GM18520 (cell line): ENCODE results near the gene KMT5C.
A peak's percentile ranks its signal among the peaks of the same experiment; 100 is the strongest.

Source experiments
- ATAC-seq: cut with Tn5 transposase; IDR thresholded peaks from one replicate; pipeline ENCODE4 v1.9.1; 2021; ENCODE audit not compliant: unreplicated experiment

The KMT5C gene

DNA sequence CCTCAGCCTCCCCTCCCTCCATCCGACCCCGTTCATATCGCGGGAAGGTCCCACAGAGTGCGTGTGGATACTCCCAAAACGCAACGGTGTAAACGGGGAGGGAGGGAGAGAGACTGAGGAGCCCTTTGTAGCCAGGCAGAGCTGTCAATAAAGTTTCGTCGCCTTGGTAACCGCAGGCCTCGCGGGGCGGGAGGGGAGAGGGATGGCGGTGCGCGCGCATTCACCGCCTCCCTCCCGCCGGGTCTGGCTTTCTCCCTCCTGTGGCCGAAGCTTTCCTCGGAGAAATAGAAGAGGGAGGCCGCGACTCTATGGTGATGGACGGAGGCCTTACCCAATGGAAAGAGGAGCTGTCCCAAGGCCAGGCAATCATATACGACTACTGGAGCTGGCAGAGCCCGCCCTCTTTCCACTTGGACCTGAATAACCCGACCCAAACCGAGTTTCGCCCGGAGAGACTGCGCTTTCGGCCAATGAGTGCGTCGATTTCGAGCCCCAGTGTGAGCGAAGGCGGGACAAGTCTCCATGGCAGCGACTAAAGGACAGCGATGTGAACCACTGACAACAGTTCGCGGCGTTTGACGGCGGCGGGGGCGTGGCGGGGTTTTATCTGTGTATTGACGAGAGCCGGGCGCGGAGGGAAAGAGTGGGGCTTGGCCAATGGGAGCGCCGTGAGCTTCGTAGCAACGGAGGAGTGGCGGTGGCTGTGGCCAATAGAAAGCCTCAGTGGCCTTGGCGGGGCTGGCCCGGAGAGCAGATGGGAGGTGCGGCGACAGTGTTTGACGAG, at the start of gene KMT5C:
KMT5C (plus strand) TSS at position 772 of the 784 bp plus-strand sequence. CDS start 2,061 bp downstream, outside the sequence.
- peak; percentile 81 for ATAC-seq

DNA sequence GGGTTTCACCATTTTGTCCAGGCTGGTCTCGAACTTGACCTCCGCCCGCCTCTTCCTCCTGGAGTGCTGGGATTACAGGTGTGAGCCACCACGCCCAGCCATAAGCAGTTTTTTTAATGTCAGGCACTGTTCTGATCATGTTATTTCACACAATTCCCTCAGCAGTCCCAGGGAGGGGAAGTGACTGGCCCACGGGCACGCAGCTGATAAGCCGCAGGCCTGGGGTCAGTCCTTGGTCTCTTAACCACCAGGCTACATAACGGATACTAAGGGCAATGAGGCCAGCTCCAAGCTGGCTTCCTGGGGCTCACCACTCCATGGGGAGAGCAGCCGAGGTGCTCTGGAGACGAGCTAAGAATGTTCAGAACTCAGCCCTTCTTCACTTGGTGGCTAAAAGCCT, 42.4 kb upstream of the KMT5C start:
- ATAC-seq: no peak

DNA sequence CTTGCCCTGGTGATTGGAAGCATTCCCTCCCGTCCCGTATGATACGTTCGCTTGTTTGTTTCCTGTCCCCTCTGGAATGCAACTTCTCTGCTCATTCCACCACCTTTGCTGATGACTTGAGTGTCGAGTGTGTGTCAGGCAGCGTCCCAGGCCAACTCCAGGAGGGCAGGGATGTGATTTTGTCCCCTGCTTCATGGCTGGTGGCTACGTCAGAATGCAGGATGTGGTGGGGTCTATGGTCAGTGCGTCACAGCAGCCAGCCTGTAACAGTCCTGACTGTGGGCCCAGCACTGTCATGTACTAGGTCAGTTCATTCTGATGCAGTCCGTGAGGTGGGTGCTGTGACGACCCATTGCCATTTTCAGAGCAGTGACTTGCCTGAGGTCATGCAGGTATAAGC, 39.7 kb upstream of the KMT5C start:
- ATAC-seq: no peak

DNA sequence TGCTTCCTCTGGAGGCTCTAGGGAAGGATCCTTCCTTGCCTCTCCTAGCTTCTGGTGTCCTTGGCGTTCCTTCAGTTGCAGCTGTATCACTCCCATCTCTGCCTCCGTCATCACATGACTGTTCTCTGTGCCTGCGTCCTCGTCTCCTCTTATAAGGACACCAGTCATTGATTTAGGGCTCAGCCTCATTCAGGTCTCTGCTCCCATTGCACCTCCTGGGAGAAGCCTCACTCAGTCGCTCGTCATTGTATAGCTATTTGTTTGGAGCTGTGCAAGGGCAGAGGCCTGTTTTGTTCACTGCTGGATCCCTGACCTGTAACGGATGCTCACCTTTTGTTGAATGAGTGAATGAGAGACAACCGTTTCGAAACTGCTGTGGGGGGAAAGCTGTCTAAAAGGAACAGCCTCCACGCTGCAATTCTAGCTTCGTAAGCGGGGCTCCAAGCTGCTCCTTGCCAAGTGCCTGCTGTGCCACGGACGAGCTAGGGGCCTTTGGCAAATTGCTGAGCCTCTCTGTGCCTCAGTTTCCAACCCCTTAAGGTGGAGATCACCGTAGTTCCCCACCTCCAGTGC, 38.7 kb upstream of the KMT5C start:
- no peak for ATAC-seq

DNA sequence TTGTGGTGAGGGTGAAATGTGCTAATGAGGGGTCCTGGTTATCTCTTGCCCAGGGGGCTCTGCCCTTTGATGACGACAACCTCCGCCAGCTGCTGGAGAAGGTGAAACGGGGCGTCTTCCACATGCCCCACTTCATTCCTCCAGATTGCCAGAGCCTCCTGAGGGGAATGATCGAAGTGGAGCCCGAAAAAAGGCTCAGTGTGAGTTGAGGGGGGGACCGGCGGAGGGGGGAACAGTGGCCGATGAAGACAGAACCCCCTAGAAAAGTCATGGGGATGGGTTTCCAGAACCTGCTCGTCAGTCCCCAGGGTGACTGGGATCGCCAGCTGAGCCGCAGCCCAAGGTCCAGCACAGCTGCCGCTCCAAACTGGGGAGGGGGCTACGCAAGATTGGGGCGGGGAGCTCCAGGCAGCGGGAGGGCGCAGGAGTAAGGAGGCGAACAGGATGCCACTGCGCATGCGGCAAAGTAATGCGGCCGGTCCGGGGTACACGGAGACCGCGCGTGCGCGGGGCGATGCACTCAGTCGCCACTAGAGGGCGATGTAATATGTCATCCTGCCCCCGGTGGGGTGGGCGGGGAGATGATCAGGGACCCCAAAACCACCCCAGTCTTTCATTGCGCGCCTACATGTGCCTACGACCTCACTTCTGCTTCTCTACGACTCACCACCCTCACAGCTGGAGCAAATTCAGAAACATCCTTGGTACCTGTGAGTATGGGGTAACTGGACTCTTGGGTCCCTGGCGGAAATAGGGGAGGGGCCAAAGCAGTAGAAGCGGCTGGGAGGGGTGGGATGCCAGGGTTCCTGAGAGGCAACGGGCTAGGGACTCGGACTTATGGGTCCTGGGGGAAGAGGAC, 38.0 kb upstream of the KMT5C start:
- peak; percentile 70 for ATAC-seq

DNA sequence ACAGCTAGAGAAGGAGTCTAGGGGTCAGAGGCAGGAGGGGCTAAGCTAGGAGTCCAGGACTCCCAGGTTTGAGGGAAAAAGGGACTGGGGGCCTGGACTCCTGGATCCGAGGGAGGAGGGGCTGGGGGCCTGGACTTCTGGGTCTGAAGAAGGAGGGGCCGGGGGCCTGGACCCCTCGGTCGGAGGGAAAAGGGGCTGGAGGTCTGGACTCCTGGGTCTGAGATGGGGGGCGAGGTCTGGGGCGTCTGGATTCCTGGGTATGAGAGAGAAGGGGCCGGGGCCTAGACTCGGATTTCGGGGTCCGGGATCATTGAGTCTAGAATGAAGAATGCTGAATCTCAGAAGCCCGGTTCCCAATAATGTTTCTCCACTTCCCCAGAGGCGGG, 37.4 kb upstream of the KMT5C start:
- no peak for ATAC-seq

DNA sequence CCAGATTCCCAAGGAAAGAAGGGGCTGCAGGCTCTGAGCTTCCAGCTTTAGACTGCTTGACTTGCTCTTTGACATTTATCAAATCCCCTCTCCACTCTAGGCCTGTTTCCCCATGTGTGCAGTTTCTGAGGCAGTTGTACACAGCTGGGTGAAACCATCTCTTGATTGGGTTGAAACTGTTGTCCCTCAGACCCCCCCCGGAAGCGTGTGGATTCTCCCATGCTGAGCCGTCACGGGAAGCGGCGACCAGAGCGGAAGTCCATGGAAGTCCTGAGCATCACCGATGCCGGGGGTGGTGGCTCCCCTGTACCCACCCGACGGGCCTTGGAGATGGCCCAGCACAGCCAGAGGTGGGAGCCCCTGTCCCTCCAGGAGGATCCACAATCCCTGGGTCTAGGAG, 36.2 kb upstream of the KMT5C start:
- no peak for ATAC-seq

DNA sequence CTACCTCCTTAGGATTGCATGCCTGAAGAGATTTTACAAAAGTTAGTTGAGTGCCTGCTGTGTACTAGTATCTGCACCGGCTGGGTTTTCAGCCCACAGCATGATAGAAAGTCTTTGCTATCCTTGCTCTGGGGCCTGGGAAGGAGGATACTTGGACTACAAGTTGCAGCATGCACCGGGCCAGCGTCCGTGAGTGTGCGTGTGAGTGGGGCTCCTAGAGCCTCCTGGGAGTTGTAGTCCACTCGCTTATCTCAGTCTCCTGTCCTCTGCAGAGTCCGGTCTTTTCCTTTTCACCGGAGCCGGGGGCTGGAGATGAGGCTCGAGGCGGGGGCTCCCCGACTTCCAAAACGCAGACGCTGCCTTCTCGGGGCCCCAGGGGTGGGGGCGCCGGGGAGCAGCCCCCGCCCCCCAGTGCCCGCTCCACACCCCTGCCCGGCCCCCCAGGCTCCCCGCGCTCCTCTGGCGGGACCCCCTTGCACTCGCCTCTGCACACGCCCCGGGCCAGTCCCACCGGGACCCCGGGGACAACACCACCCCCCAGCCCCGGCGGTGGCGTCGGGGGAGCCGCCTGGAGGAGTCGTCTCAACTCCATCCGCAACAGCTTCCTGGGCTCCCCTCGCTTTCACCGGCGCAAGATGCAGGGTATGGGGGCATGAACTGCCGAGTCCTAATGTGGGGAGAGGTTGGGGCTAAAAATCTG, 35.2 kb upstream of the KMT5C start:
- ATAC-seq: no peak

DNA sequence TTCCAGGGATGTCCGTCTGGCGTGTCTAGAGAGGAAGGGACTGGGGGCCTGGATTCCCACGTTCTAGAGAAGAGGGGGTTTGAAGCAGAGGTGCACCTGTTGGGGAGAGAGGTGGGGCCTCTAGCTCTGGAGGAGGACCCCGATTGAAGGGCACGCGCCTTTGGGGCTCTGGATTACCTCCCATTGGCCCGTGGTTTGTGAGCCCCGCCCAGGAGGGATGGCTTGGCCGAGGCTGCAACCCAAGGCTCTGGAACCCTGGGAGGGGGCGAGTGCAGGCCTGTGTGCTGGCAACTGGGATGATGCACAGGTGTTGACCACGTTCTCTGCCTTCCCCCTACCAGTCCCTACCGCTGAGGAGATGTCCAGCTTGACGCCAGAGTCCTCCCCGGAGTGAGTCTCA, 34.7 kb upstream of the KMT5C start:
- ATAC-seq: no peak

DNA sequence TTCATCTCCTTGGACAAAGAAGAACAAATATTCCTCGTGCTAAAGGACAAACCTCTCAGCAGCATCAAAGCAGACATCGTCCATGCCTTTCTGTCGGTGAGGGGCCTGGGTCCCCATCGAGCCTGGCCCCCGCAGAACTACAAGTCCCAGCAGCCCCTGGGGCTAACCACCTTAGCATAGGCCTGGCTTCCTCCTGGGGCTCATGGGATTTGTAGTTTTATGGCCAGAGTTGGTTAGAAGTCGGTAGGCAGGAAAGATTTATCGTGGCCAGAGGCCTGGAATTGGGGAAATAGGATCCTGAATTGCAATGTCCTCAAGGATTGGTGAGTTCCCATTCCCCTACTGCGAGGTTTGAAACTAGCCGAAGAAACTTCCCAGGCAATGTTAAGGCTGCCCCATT, 34.2 kb upstream of the KMT5C start:
- no peak for ATAC-seq

DNA sequence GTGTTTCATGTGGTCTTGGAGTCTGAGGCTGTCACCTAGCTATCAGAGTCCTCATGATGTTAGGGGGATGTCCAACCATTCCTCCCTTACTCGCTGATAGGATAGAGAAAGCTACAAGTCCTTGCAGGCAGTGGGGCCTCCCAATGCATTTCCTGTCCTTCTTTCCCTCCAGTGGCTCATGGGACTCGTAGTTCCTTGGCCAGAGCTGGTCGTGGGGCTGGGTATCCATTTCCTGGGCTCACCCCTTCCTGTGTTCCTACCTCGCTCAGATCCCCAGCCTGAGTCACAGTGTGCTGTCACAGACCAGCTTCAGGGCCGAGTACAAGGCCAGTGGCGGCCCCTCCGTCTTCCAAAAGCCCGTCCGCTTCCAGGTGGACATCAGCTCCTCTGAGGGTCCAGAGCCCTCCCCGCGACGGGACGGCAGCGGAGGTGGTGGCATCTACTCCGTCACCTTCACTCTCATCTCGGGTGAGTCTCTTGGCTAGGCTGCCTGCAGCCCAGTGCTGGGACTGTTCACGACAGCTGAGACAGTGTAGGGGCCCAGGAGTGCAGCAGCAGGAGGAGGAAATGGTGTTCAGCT, 33.6 kb upstream of the KMT5C start:
- no peak for ATAC-seq

DNA sequence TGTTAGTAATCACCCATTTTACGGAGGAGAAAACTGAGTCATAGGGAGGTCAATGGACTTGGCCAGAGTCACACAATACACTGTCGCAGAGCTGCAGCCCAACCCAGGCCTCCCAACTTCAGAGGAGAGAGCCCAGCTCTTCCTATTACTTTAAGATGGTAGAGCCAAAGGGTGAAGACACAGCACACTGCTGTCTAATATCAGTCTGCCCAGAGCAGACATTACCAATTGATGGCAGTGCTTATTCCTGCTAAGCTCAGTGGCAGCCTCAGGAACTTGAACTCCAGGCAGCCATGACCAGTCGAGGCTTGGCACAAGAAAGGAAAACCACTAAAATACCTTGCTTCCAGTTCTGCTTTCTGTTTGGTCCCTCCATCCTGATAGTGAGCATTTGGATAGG, 33.0 kb upstream of the KMT5C start:
- ATAC-seq: no peak

DNA sequence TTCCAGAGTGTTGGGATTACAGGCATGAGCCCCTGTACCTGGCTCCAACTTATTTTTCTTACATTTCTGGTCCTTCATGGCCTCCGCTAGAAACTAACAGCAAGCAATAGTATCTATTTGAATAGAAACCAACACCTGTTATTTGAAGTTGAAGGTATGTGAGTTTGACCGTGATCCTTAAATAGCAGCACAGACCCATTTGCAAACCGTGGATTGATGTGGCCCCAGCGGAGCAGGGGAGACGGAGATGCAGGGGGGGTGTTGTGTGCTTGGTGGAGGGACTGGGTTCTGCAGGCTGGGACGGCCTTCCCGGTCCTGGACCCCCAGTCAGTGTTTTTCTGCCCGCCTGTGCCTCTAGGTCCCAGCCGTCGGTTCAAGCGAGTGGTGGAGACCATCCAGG, 31.4 kb upstream of the KMT5C start:
- ATAC-seq: no peak

DNA sequence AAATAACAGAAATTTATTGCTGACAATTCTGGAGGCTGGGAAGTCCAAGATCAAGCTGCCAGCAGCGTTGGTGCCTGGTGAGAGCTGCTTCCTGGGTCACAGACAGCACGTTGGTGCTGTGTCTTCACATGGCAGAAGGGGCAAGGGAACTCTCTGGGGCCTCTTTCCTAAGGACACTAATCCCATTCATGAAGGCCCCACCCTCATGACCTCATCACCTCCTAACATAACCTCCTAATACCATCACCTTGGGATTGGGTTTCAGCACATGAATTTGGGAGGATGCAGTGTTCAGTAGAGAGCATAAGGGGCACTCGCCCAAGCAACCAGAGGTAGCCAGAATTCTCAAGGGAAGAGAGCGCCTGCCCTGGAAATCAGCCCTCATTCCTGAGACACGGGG, 30.2 kb upstream of the KMT5C start:
- no peak for ATAC-seq

DNA sequence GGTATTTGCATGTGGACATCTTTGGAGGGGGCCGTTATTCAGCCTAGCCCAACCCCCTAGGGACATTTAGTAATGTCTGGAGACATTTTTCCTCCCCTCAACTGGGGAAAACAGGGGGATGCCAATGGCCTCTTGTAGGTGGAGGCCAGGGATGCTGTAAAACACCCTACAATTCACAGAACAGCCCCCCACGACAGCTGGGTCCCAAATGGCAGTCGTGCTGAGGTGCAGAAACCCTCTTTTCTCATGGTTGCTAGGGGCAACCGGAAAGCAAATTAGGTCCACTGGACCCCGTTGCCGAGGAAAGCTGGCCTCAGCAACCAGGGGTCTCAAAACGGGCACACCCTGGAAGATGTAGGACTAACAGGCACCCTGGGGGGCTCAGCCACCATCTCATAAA, 29.2 kb upstream of the KMT5C start:
- ATAC-seq: no peak

DNA sequence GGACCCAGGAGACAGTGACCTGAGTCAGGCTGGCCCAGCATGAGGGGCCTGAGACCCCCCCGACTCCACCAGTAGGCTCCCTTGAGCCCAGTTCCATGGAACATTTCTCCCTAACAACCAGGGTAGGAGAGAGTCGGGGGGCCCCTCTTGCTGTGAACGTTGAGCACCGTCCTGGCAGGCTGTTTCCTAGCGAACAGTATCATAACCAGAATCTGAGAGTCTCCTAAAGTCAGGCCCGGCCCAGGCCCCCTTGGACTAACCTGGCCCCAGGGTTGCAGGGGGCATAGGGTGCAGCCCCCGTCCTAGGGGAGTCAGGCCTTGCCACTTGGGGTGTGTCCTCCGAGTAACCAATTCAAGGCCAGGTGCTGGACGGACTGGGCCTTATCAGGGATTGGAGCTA, 28.3 kb upstream of the KMT5C start:
- ATAC-seq: no peak

DNA sequence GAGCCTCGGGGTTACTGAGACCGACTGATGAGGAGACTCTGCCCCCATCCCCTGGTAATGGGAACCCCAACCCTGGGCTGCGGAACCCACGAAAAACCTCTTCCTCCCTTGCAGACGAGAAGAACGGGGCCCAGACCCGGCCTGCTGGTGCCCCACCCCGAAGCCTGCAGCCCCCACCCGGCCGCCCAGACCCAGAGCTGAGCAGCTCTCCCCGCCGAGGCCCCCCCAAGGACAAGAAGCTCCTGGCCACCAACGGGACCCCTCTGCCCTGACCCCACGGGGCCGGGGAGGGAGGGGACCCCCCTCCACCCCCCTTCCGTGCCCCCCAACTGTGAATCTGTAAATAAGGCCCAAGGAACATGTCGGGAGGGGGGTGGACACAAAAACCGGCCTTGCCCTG, 27.9 kb upstream of the KMT5C start:
- no peak for ATAC-seq

DNA sequence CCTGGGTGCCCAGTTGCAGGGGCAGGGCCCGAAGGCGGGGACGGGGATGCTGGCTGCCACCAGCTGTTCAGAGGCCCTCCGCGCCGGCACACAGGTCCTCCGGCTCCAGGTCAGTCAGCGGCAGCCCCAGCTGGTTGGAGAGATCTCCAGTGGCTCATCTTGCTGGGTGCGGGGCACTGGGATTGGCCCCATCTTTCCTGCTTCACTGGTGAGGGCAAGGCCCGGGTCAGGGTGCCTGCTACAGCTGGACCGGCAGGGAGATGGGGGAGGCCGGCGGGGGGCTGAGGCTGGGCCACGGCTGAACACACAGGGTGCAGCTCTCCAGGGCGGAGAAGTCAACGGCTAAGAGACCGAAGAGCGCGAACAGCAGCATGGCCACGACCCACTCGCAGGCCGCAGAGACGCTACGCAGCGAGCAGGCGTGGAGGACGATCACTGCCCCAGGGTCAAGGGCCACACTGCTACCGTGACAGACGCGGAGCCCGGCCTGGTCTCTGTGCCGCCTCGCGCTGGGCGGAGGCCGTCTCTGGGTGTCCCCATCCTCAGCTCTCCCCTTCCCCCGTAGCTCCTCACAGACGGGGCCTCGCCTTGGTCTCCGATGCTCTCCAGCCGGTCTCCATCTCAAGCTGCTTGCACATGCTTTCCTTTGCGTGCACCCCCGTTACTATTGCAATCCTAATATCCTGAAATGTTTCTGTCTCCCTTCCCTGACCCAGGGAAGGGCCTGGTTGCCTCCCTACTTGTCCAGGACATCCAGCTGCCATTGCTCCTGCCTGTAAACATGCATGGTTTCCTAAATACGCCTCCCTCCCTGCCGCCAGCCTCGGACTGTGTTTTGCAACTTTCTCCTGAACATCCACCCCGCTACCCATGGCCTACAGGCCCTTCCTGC, 26.8 kb upstream of the KMT5C start:
- ATAC-seq: no peak

DNA sequence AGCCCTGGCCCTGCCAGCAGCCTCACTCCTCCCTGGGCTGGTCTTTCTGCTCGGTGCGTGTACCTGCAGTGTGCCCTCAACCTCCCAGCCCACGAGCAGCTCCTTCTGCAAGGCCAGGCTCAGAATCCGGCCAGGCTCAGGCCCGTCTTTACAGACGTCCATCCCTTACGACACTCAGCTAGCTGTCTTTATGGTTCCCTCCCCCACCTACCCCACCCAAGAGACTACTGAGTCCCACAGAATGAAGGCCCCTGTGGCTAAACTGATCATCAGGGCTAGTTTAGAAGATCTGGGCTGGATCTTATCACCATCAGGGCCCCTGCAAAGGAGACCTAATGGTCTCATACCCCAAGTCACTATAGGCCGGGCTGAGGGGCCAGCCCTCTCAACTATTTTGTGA, 25.3 kb upstream of the KMT5C start:
- ATAC-seq: no peak

DNA sequence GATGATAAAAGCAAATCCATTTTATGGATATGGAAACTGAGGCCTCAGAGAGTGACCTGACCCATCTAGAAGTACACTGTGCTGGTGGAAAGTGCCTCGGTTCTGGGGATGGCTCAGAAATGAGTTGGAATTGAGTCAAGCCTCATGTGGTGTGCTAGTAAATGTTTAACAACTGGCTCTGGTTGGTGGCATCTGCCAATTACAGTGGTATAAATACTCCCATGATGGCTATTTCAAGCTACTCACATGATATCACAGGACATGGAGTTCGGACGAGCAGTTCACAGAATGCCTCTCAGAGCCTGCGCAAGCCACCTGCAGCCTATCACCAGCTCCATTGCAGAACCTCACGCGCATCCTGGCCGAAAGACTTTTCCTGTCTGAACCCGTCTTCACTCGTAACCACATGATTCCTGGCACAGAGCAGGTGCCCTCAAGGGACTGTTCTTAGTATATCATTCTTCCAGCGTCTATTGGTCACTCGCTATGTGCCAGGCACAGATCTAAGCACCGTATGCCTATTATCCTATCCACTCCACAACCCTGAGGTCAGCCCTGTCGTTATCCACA, 23.6 kb upstream of the KMT5C start:
- no peak for ATAC-seq
